ENCODE measurements around the gene DGCR6L.

GRCh38 chr22:20272174-20272573, 47.7 kb downstream of the DGCR6L start:
- TF ChIP-seq EZH2 (IDR thresholded peaks at IDR 0.05; ENCODE audit: low read length, missing control alignments) (no peak), CTCF (conservative IDR thresholded peaks at IDR 0.05 in 1 of 2, IDR thresholded peaks at IDR 0.05 in 1 of 2; ENCODE audit: low read depth in 1 of 2, low read length in 2 of 2) (no peak)

Measured in fibroblast of lung (primary cell).